ENCODE data around the gene UNC93B1. TPM values are rescaled to one million over a fixed set of nuclear protein-coding genes. Genes with fewer than 3 reads are reported as not detected.
"Not testable (repeated sequence)": the region's sequence is repeated elsewhere in the genome, so short reads cannot be mapped to it uniquely, and the experiment has no call there.

Gene UNC93B1
- total RNA-seq, 1 donor from 2014 or later = 15.9 TPM

DNA sequence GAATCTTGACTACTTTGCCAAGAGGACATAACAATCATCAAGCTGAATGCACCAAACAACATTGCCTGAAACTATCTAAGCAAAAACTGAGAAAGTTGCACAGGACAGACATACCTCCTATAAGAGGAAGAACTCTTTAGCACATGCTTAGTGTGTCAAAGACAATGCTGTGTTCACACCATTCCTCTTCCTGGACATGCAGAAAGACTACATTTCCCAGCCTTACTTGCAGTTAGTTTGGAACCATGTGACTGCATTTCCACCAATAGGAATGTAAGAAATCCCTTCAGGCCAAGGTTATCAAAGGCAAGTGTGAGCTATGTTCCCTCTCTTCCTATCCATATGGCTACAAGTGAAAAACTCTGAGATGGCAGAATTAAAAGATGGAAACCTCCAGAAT, 39.2 kb downstream of the UNC93B1 start:
- H3K27ac Mint-ChIP-seq (ENCODE audit: unreplicated experiment); DNase-seq (ENCODE audit: low spot score); H3K9me3 Mint-ChIP-seq (ENCODE audit: low read depth); H3K36me3 Mint-ChIP-seq (ENCODE audit: low read depth); H3K4me3 Mint-ChIP-seq (ENCODE audit: unreplicated experiment); H3K4me1 Mint-ChIP-seq (ENCODE audit: low read depth): not testable (repeated sequence)
- H3K27me3 Mint-ChIP-seq (ENCODE audit: low read depth) = peaks cover 38% of the 10 kb centered on the region

DNA sequence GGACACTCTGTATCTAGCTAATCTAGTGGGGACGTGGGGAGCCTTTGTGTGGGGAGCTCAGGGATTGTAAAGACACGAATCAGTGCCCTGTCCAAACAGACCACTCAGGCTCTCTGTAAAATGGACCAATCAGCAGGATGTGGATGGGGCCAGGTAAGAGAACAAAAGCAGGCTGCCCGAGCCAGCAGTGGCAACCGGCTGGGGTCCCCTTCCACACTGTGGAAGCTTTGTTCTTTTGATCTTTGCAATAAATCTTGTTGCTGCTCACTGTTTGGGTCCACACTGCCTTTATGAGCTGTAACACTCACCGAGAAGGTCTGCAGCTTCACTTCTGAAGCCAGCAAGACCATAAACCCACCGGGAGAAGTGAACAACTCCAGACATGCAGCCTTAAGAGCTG, 40.0 kb downstream of the UNC93B1 start:
- not testable (repeated sequence) for H3K36me3 Mint-ChIP-seq (ENCODE audit: low read depth); H3K4me3 Mint-ChIP-seq (ENCODE audit: unreplicated experiment); H3K9me3 Mint-ChIP-seq (ENCODE audit: low read depth); DNase-seq (ENCODE audit: low spot score); H3K4me1 Mint-ChIP-seq (ENCODE audit: low read depth); H3K27ac Mint-ChIP-seq (ENCODE audit: unreplicated experiment)
- peaks cover 42% of the 10 kb centered on the region for H3K27me3 Mint-ChIP-seq (ENCODE audit: low read depth)

DNA sequence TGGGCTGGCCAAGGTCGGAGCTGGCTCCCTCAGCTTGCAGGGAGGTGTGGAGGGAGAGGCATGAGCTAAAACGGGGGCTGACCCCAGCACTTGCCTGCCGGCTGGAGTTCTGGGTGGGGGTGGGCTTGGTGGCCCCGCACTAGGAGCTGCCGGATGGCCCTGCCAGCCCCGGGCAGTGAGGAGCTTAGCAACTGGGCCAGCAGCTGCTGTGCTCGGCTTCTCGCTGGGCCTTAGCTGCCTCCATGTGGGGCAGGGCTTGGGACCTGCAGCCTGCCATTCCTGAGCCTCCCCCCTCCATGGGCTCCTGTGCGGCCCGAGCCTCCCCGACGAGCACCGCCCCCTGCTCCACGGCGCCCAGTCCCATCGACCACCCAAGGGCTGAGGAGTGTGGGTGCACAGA, 40.7 kb downstream of the UNC93B1 start:
- H3K36me3 Mint-ChIP-seq (ENCODE audit: low read depth); H3K4me3 Mint-ChIP-seq (ENCODE audit: unreplicated experiment); H3K27ac Mint-ChIP-seq (ENCODE audit: unreplicated experiment); DNase-seq (ENCODE audit: low spot score); H3K4me1 Mint-ChIP-seq (ENCODE audit: low read depth); H3K9me3 Mint-ChIP-seq (ENCODE audit: low read depth): not testable (repeated sequence)
- peaks cover 48% of the 10 kb centered on the region for H3K27me3 Mint-ChIP-seq (ENCODE audit: low read depth)

DNA sequence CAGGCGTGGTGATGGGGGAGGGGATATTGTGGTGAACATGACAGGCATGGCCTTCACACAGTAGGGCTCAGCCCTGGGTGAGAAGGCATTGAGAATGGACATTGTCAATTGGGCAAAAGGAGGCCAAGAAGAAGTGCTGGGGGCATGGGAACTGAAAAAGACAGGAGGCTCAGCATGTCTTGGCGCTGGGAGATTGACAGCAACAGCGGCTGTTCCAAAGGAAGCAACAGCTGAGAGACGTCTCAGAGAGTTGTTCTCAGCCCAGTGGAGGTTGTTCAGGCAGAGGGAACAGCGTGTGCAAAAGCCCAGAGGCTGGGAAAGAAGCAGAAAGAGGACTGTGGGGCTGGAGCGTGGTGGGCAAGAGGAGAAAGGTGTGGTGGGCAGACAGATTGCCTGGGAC, 47.7 kb downstream of the UNC93B1 start:
- not testable (repeated sequence) for H3K4me3 Mint-ChIP-seq (ENCODE audit: unreplicated experiment); H3K4me1 Mint-ChIP-seq (ENCODE audit: low read depth); H3K36me3 Mint-ChIP-seq (ENCODE audit: low read depth); DNase-seq (ENCODE audit: low spot score); H3K9me3 Mint-ChIP-seq (ENCODE audit: low read depth); H3K27ac Mint-ChIP-seq (ENCODE audit: unreplicated experiment)
- peaks cover 64% of the 10 kb centered on the region for H3K27me3 Mint-ChIP-seq (ENCODE audit: low read depth)

DNA sequence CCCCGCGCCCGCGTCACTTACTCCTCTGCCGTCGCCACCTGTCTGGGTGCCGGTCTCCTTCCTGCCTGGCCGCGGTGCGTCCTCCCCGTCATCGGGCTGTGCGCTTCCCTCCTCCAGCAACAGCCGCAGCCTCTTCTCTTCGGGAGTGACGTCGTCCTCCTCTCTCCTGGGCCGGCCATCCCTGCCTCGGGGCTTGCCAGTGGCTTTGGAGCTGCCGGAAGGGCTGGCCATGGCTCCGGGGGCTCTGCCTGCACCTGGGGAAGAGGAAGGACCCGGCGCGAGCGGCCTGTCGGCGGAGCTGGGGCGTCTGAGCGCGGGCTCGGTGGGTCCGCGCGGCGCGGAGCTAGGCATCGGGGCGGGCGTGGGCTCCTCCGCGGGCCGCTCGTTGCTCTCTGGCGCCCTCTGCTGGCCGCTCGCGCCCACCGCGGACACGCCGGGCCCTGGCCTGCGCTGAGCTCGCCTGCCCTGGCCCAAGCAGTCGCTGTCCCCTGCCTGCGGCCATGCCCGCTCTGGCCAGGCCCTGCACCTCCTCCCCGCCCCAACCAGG, 48.4 kb downstream of the UNC93B1 start:
- TF ChIP-seq, protein P1, sequence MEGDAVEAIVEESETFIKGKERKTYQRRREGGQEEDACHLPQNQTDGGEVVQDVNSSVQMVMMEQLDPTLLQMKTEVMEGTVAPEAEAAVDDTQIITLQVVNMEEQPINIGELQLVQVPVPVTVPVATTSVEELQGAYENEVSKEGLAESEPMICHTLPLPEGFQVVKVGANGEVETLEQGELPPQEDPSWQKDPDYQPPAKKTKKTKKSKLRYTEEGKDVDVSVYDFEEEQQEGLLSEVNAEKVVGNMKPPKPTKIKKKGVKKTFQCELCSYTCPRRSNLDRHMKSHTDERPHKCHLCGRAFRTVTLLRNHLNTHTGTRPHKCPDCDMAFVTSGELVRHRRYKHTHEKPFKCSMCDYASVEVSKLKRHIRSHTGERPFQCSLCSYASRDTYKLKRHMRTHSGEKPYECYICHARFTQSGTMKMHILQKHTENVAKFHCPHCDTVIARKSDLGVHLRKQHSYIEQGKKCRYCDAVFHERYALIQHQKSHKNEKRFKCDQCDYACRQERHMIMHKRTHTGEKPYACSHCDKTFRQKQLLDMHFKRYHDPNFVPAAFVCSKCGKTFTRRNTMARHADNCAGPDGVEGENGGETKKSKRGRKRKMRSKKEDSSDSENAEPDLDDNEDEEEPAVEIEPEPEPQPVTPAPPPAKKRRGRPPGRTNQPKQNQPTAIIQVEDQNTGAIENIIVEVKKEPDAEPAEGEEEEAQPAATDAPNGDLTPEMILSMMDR (IDR thresholded peaks at IDR 0.05) = peak; percentile 84
- H3K4me1 Mint-ChIP-seq (ENCODE audit: low read depth); H3K27ac Mint-ChIP-seq (ENCODE audit: unreplicated experiment); H3K36me3 Mint-ChIP-seq (ENCODE audit: low read depth); H3K9me3 Mint-ChIP-seq (ENCODE audit: low read depth); DNase-seq (ENCODE audit: low spot score): not testable (repeated sequence)
- peak overlapping the region; percentile 78 for H3K4me3 Mint-ChIP-seq (ENCODE audit: unreplicated experiment)
- H3K27me3 Mint-ChIP-seq (ENCODE audit: low read depth) = peaks cover 63% of the 10 kb centered on the region

DNA sequence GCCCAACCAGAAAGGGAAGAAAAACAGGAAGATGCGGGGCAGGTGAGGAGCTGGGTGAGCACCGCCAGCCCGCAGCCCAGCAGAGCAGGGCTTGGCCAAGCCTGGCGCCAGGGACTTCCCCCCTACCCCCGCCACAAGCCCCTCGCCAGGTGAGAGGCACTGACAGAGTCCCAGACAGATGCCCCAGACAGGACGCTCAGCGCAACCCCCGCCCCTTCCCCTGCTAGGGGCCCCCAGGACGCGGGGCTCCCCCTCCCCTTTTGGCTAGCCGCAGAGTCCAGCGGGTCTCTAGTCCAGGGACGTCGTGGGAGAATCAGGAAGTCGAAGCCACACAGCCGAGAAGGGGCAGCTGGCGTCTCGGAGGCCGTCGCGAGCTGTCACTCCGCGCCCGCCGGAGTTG, 48.9 kb downstream of the UNC93B1 start:
- H3K36me3 Mint-ChIP-seq (ENCODE audit: low read depth) = not testable (repeated sequence)
- Mint-ChIP-seq H3K27me3 (ENCODE audit: low read depth) (peaks cover 61% of the 10 kb centered on the region), H3K4me3 (ENCODE audit: unreplicated experiment) (peak overlapping the region; percentile 78)

DNA sequence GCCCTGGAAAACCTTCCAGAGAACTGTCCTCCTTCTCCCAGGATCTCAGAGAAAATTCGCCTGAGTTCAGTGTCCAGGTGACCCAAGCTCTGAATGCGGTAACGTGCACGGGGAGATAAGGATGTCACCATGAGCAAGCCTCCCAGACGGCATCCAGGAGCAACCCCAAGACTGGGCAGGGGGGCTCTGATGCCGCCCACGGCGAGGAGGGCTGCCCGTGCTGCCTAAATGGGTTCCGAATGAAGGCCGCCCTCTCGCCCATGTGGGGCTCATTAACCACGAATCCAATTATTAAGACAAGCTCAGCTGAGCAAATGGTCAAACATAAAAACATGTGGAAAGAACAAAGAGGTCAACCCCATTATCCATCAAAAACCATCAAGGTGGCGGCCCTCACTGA, 49.6 kb downstream of the UNC93B1 start:
- H3K9me3 Mint-ChIP-seq (ENCODE audit: low read depth); H3K4me1 Mint-ChIP-seq (ENCODE audit: low read depth); DNase-seq (ENCODE audit: low spot score); H3K27ac Mint-ChIP-seq (ENCODE audit: unreplicated experiment); H3K36me3 Mint-ChIP-seq (ENCODE audit: low read depth): not testable (repeated sequence)
- H3K4me3 Mint-ChIP-seq (ENCODE audit: unreplicated experiment) = peak overlapping the region; percentile 78
- peaks cover 54% of the 10 kb centered on the region for H3K27me3 Mint-ChIP-seq (ENCODE audit: low read depth)

More for the DNA sequence above, 48.9 kb downstream of the UNC93B1 start:
- H3K27ac Mint-ChIP-seq (ENCODE audit: unreplicated experiment); H3K4me1 Mint-ChIP-seq (ENCODE audit: low read depth); H3K9me3 Mint-ChIP-seq (ENCODE audit: low read depth); DNase-seq (ENCODE audit: low spot score): not testable (repeated sequence)

DNA sequence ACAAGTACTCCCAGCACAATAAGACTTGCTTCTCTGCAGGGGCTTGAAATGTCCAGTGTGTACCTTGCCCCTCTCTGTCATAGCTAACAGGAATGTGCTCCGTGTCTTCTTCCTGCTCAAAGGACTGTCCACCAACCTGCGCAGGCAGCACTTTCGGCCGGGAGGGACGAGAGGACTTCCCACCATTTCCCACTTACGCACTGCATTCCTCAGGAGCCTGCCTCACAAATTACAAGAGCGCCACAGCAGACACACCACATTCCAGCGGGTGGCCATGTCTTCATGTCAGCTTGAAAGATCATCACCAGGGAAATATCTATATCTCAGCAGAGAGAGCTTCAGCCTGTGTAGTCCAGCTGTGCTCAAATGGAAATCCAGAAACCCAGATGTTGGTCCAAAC, 53.2 kb downstream of the UNC93B1 start:
- not testable (repeated sequence) for H3K4me1 Mint-ChIP-seq (ENCODE audit: low read depth); H3K27ac Mint-ChIP-seq (ENCODE audit: unreplicated experiment); H3K36me3 Mint-ChIP-seq (ENCODE audit: low read depth); H3K9me3 Mint-ChIP-seq (ENCODE audit: low read depth); DNase-seq (ENCODE audit: low spot score); H3K4me3 Mint-ChIP-seq (ENCODE audit: unreplicated experiment)
- H3K27me3 Mint-ChIP-seq (ENCODE audit: low read depth) = peaks cover 43% of the 10 kb centered on the region

DNA sequence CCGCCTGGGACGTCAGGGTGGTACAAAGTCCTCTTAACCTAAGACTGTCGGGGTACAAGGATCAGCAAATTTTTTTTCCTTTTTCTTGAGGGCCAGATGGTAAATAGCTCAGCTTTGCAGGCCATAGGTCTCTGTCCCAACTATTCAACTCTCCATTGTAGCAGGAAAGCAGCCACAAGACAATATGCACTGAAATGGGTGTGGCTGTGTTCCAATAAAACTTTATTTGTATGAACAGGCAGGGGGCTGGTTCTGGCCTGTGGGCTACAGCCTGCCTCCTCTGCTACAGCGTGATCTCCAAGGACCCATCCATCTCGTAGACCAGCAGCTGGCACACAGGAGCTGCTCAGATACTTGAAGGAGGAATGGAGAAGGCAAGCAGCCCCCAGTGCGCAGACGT, 56.1 kb downstream of the UNC93B1 start:
- H3K4me3 Mint-ChIP-seq (ENCODE audit: unreplicated experiment); H3K4me1 Mint-ChIP-seq (ENCODE audit: low read depth); H3K36me3 Mint-ChIP-seq (ENCODE audit: low read depth); DNase-seq (ENCODE audit: low spot score); H3K27ac Mint-ChIP-seq (ENCODE audit: unreplicated experiment); H3K9me3 Mint-ChIP-seq (ENCODE audit: low read depth): not testable (repeated sequence)
- peaks cover 30% of the 10 kb centered on the region for H3K27me3 Mint-ChIP-seq (ENCODE audit: low read depth)

DNA sequence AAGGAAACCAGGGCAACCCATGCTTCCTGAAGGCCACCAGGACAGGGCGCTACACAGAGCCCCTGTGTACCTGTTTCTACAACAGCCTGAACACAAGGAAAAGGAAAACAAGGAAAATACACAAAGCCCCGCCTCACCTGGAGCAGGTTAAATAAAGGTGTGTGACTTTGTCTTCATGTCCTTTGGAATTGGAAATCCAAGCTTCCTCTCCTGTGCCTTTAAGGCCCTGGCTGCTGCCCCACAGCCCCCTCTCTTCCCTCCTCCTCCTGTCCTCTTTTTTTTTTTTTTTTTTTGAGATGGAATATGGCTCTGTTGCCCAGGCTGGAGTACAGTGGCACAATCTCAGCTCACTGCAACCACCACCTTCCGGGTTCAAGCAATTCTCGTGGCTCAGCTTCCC, 57.5 kb downstream of the UNC93B1 start:
- H3K9me3 Mint-ChIP-seq (ENCODE audit: low read depth); DNase-seq (ENCODE audit: low spot score): not testable (repeated sequence)
- H3K27me3 Mint-ChIP-seq (ENCODE audit: low read depth) = peaks cover 29% of the 10 kb centered on the region

More for the DNA sequence above, 57.5 kb downstream of the UNC93B1 start:
- H3K4me3 Mint-ChIP-seq (ENCODE audit: unreplicated experiment); H3K36me3 Mint-ChIP-seq (ENCODE audit: low read depth); H3K4me1 Mint-ChIP-seq (ENCODE audit: low read depth); H3K27ac Mint-ChIP-seq (ENCODE audit: unreplicated experiment): not testable (repeated sequence)

Measured in chondrocyte (in vitro differentiated cells).